Stimulated activated naive CD8-positive, alpha-beta T cell treated with anti-CD3 and anti-CD28 coated beads, Interleukin-15, Interleukin-2, amounts not matched to agents 100 ng/mL and 50 ng/mL, for 24 hours (primary cell): ENCODE data around the gene BEST2.
A peak's percentile ranks its signal among the peaks of the same experiment; 100 is the strongest.
"Not testable (repeated sequence)": the region's sequence is repeated elsewhere in the genome, so short reads cannot be mapped to it uniquely, and the experiment has no call there.

ENCODE experiments used
- H3K27ac Mint-ChIP-seq: one replicate; pipeline ENCODE4 v1.8.0; 2021; ENCODE audit warnings: mild to moderate bottlenecking, mixed read lengths
- H3K27me3 Mint-ChIP-seq: one replicate; pipeline ENCODE4 v1.8.0; 2021; ENCODE audit warnings: mixed read lengths
- H3K36me3 Mint-ChIP-seq: one replicate; pipeline ENCODE4 v1.8.0; 2021; ENCODE audit warnings: low read depth, mixed read lengths
- H3K4me1 Mint-ChIP-seq: one replicate; pipeline ENCODE4 v1.8.0; 2021; ENCODE audit warnings: low read depth, mixed read lengths
- H3K4me3 Mint-ChIP-seq: one replicate; pipeline ENCODE4 v1.8.0; 2021; ENCODE audit warnings: mild to moderate bottlenecking, mixed read lengths
- H3K9me3 Mint-ChIP-seq: one replicate; pipeline ENCODE4 v1.8.0; 2021; ENCODE audit warnings: mixed read lengths

The BEST2 gene

DNA sequence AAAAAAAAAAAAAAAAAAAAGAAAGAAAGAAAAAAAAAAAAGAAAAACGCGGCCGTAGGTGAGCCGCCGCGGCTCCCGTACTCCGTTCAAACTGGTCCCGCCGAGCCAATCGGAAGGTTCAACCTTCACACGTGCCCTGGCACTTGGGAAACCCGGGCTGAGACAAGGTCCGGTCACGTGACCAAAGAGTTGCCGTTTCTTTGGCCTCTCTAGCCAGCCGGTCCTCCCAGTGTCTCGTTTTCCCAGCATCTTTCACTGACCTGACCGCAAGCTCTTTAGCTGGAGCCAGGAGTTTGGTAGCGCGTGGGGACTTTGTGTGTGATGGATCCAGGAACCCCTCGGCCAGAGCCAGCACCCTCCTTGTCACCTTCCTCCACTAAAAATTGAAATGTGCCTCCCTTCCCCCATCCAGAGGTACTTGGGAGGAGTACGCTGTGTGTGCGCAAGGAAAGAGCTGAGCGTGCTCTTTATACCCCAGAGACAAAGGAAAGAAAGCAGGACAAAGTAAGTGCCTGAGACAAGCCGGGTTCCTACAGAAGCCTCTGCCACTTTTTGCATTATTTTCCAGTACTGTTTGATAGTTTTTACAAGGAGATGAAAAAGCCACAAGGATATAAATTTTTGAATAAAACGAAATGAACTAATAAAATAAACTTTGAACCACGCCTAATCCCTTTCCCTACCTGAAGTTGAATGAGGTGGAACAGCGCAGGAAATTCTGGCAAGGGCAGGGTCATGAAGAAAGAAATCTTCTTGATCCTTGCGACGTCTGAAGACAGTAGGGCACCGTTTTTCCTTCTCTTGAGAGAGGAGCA is 28.8 kb upstream of the BEST2 start:
- H3K4me3 Mint-ChIP-seq: peak overlapping the region; percentile 97
- no peaks in the 10 kb centered on the region for H3K27me3 Mint-ChIP-seq
- H3K36me3 Mint-ChIP-seq: peaks cover 55% of the 10 kb centered on the region
- H3K4me1 Mint-ChIP-seq: peaks cover 44% of the 10 kb centered on the region
- peak overlapping the region; percentile 94 for H3K27ac Mint-ChIP-seq
- H3K9me3 Mint-ChIP-seq: no peaks in the 10 kb centered on the region

DNA sequence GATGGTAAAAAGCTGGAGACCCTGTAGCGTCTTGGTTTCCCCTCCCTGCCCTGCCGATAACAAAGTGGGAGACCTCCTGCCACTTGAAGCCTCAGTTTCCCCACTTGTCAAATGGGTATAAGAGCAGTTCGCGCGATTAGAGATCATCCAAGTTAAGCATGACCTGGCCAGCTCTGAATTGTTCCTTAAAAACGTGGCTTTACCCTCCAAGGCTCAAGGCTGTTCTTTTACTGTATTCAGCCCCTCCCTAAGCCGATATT is 28.3 kb upstream of the BEST2 start:
- H3K36me3 Mint-ChIP-seq: peaks cover 57% of the 10 kb centered on the region
- peaks cover 43% of the 10 kb centered on the region for H3K4me1 Mint-ChIP-seq
- peak overlapping the region; percentile 94 for H3K27ac Mint-ChIP-seq
- H3K9me3 Mint-ChIP-seq: no peaks in the 10 kb centered on the region
- H3K27me3 Mint-ChIP-seq: no peaks in the 10 kb centered on the region
- peak overlapping the region; percentile 97 for H3K4me3 Mint-ChIP-seq

DNA sequence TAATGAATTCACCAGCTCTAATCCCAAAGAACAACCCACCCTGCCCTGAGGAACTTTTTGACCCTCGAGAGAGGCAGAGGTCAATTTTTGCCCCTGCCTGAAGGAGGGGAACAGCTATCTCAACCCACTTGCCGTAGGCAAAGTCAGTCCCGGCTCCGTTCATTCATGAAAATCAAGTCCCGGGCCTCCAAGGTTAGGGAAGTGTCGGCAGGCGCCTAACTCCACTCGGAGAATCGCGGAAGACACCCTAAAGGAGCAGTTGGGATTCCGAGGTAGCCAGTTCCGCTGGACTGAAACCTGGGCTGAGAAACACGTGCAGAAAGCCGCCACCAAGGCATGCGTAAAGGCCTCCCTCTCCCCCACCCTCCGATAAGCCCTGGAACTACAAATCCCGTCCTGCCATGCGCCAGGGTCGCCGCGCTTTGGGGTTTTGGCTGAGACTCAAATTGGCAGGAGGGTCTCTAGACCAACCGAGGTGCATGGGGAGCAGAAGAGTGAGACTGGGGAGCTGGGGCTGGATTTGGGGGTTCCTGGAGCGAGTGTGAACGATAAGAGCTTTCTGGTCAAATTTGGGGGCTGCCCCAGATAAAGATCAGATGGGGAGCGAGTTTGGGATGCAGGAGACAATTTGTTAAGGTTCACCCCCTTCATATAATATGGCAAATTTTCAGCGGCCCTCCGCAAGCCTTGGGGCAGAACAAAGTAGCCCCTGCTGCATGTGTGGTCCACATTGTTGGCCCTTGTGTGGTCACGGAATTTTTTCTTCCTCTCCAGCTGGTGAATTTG is 27.8 kb upstream of the BEST2 start, which contains the start of gene TNPO2:
TSS of gene TNPO2 (minus strand) at position 292 of the 786 bp plus-strand sequence. CDS start 2,955 bp downstream, outside the sequence.
- Mint-ChIP-seq H3K27ac (peak within 1 kb of the TSS; percentile 94), H3K9me3 (no peaks in the 10 kb centered on the region), H3K4me3 (peak within 1 kb of the TSS; percentile 97), H3K4me1 (peaks cover 38% of the 10 kb centered on the region), H3K27me3 (no peaks in the 10 kb centered on the region), H3K36me3 (peaks cover 56% of the 10 kb centered on the region)

DNA sequence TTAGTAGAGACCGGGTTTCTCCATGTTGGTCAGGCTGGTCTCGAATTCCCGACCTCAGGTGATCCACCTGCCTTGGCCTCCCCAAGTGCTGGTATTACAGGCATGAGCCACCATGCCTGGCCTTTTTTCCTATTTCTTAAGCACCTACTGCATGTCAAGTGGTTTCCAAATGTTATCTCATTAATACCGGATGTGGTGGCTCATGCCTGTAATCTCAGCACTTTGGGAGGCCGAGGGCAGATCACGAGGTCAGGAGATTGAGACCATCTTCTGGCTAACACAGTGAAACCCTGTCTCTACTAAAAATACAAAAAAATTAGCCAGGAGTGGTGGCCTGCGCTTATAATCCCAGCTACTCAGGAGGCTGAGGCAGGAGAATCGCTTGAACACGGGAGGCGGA is 26.0 kb upstream of the BEST2 start:
- H3K27ac Mint-ChIP-seq, H3K4me3 Mint-ChIP-seq, H3K27me3 Mint-ChIP-seq, H3K9me3 Mint-ChIP-seq: not testable (repeated sequence)
- peaks cover 55% of the 10 kb centered on the region for H3K36me3 Mint-ChIP-seq
- peaks cover 35% of the 10 kb centered on the region for H3K4me1 Mint-ChIP-seq

DNA sequence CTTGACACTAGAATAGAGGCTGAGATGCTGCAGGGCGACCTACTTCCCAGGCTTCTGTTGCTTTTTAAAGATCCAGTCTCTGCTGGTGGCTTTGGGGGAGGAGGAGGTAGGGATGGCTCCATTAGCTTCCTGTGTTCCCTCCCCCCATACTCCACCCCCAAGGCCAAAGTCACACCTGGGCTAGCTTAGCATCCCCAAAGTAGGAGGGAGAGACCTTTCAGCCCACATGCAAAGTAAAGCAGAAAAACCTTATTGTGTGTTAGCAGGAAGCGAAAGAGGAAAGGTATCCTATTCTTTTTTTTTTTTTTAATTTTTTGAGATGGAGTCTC is 24.6 kb upstream of the BEST2 start:
- no peak overlapping the region for H3K27ac Mint-ChIP-seq

DNA sequence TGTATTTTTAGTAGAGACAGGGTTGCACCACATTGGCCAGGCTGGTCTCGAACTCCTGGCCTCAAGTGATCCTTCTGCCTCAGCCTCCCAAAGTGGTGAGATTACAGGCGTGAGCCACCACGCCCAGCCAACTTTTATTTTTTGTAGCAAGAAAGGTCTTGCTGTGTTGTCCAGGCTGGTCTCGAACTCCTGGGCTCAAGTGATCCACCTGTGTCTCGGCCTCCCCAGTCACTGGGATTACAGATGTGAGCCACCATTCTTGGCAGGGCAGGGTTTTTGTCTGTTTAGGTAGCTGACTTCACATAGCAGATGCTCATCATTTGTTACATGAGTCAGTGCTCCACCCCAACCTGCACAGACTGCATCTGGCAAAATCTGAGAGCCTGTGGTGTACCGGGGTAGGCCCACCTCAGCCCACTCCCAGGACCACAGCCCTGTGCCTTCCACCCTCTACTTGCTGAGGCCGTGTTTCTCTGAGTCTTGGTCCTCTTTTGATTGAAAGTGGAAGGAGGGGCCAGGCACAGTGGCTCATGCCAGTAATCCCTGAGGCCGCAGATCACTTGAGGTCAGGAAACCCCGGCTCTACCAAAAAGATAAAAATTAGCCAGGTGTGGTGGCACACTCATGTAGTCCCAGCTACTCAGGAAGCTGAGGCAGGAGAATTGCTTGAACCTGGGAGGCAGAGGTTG is 23.7 kb upstream of the BEST2 start:
- Mint-ChIP-seq H3K9me3 (no peaks in the 10 kb centered on the region), H3K4me1 (peaks cover 33% of the 10 kb centered on the region), H3K27me3 (no peaks in the 10 kb centered on the region), H3K27ac (no peak overlapping the region), H3K36me3 (peaks cover 50% of the 10 kb centered on the region), H3K4me3 (no peak overlapping the region)

More for the DNA sequence above, 24.6 kb upstream of the BEST2 start:
- Mint-ChIP-seq H3K4me3 (no peak overlapping the region), H3K9me3 (no peaks in the 10 kb centered on the region), H3K36me3 (peaks cover 49% of the 10 kb centered on the region), H3K4me1 (peaks cover 30% of the 10 kb centered on the region), H3K27me3 (no peaks in the 10 kb centered on the region)

DNA sequence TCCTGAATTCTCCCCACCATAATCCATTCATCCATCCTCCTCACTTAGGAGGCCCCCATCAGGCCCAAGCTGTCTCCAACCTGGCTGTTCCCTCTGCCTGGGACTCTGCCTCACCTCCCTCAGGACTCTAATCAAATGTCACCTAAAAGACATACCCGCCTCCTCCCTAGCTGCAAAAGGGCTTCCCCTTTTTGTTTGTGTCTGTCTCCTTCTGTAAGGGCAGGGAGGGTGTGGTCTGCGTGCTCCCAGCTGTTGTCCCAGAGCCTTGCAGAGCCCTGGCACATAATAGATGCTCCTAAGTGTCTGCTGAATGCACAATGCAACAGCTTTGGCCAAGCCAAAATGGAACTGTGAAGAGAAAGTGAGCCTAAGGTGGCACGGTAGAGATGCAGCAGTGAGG is 21.5 kb upstream of the BEST2 start:
- Mint-ChIP-seq H3K36me3 (peaks cover 47% of the 10 kb centered on the region), H3K27me3 (no peaks in the 10 kb centered on the region), H3K4me1 (peaks cover 35% of the 10 kb centered on the region), H3K27ac (peak overlapping the region; percentile 69), H3K4me3 (no peak overlapping the region), H3K9me3 (no peaks in the 10 kb centered on the region)

DNA sequence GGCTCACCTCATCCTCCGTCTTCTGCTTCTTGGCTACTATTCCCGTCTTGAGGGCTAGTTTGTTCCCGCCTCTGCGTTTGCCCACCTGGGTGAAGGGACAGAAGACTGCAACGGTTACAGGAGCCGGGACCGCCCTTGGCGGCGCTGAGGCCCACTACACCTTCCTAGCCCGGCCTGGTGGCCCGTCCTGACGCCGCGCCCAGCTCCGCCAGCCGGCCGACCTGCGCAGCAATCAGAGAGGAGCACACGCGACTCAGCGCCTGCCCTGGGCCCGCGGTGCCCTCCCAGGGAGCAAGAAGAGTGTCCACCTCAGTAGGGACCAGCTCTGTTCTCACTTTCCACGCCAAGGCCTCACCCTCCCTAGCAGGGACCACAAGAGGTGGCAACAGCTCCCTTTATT is 20.3 kb upstream of the BEST2 start:
- peaks cover 46% of the 10 kb centered on the region for H3K36me3 Mint-ChIP-seq
- H3K4me3 Mint-ChIP-seq: no peak overlapping the region
- H3K27me3 Mint-ChIP-seq: no peaks in the 10 kb centered on the region
- peaks cover 37% of the 10 kb centered on the region for H3K4me1 Mint-ChIP-seq
- no peak overlapping the region for H3K27ac Mint-ChIP-seq
- H3K9me3 Mint-ChIP-seq: no peaks in the 10 kb centered on the region

DNA sequence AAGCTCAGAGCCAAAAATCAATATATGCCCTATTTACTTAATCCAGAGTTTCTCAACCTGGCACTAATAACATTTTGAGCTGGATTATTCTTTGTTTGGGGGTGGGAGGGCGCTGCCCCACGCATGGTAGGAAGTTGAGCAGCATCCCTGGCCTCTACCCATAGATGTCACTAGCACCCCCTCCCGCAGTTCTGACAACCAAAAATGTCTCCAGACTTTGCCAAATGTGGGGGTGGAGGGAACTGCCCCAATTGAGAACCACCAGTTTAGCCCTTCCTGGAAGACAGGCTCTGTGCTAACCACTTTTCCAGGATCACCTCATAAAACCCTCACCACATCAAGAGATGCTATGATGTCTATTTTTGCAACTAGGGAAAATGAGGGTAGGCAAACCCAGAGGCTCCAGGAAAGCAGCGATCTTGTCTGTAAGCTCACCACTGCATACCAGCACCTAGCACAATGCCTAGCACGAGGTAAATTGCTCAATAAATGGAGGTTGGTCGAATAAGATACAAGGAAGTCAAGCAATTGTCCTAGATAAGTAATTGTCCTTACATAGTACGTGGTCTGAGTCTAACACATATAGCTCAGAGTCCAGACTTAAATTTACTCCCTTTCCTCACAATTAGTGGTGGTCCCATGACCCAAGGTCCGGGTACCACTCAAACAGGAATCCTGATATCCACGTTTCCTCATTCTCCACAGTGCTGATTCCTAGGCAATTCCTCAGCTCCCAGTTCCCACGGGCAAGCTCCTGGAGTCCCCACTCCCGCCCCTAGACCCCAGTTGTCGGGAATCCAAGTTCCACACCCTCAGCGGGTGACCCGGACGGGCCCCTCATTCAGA is 18.0 kb upstream of the BEST2 start:
- Mint-ChIP-seq H3K4me1 (peaks cover 53% of the 10 kb centered on the region), H3K27ac (peak overlapping the region; percentile 91), H3K4me3 (peak overlapping the region; percentile 88), H3K36me3 (peaks cover 32% of the 10 kb centered on the region), H3K27me3 (no peaks in the 10 kb centered on the region), H3K9me3 (no peaks in the 10 kb centered on the region)

DNA sequence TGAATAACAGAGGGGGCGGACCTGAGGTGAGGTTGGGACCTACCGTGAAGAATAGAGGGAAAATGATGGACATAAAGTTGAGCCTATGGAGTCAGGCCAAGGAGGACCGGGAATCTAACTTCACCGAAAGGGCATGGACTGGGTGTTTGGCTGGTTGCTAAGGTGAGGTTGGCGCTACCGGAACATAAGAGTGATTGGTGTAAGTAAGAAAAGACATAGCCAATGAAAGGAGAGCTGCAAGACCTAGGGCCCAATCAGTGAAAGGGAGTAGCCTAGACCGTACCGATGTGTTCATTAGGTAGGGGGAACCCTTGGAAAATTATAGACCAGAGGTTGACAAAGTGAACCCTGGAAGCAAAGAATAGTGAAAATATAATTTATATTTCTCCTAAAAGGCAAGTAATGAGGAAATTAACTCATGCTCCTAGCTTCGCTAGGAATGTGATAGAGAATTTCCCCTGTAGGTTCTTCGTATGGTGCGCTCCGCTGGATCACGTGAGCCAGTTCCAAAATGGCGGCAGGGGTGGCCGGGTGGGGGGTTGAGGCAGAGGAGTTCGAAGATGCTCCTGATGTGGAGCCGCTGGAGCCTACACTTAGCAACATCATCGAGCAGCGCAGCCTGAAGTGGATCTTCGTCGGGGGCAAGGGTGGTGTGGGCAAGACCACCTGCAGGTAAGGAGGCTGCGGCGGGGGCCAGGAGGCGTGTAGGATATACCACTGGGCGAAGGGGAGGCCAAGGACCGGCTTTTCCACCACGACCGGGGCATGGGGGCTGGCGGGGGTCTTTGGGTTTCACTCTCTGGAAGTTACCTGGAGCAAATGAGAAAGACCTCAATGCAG is 14.4 kb upstream of the BEST2 start, which contains the start of gene GET3:
TSS of gene GET3 (plus strand) at position 503 of the 840 bp plus-strand sequence. CDS start at position 512, 9 bp downstream.
- Mint-ChIP-seq H3K27ac (peak within 1 kb of the TSS; percentile 100), H3K4me3 (peak within 1 kb of the TSS; percentile 100), H3K9me3 (no peaks in the 10 kb centered on the region), H3K4me1 (peaks cover 44% of the 10 kb centered on the region), H3K27me3 (no peaks in the 10 kb centered on the region), H3K36me3 (peaks cover 32% of the 10 kb centered on the region)

DNA sequence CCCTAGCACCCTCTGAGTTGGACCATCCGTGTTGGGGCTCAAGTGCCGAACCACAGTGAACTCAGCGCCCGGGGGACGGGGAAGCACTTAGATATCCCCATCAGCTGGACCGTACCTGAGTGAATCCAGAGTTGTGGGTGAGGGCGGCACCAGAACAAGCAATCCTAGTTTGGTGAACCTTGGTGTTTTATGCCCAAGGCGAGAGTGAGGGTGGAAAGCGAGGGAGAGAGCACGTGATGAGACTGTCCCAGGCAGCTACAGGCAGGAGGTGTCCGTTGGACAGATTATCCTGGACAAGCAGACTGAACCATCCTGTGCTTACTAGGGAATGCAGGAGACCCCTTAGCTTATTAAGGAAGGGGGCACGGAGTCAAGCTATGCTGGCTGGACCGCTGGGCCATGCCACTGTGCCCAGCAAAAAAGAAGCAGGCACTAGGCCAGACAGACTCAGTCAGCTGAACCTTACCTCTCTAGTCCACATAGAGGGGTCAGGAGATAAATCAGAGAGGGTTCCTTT is 13.7 kb upstream of the BEST2 start:
- Mint-ChIP-seq H3K36me3 (peaks cover 30% of the 10 kb centered on the region), H3K4me3 (peak overlapping the region; percentile 100), H3K27me3 (no peaks in the 10 kb centered on the region), H3K4me1 (peaks cover 39% of the 10 kb centered on the region), H3K27ac (no peak overlapping the region), H3K9me3 (no peaks in the 10 kb centered on the region)

DNA sequence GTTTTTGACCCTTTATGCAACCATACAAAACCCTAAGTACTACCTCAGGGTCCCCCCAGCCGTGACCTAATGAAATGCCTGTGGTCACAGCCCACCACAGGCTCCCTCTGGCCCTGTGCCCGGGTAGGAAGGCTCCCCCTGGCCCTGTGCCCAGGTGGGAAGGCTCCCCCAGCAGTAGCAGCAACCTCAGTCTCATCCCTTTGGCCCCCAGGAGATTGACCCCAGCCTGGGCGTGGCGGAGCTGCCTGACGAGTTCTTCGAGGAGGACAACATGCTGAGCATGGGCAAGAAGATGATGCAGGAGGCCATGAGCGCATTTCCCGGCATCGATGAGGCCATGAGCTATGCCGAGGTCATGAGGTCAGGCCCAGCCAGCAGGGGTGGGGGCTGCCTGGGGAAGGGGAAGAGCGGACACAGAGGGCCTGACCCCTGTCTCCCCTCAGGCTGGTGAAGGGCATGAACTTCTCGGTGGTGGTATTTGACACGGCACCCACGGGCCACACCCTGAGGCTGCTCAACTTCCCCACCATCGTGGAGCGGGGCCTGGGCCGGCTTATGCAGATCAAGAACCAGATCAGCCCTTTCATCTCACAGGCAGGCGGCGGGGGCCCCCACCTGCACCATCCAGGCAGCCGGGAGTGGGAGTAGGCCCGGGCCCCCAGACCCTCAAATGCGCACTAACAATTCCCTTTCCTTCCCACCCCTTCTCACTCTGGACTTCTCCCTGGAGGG is 6.3 kb upstream of the BEST2 start:
- Mint-ChIP-seq H3K9me3 (no peaks in the 10 kb centered on the region), H3K4me1 (no peaks in the 10 kb centered on the region), H3K27me3 (peaks cover 5% of the 10 kb centered on the region), H3K4me3 (no peak overlapping the region), H3K27ac (no peak overlapping the region), H3K36me3 (peaks cover 54% of the 10 kb centered on the region)

DNA sequence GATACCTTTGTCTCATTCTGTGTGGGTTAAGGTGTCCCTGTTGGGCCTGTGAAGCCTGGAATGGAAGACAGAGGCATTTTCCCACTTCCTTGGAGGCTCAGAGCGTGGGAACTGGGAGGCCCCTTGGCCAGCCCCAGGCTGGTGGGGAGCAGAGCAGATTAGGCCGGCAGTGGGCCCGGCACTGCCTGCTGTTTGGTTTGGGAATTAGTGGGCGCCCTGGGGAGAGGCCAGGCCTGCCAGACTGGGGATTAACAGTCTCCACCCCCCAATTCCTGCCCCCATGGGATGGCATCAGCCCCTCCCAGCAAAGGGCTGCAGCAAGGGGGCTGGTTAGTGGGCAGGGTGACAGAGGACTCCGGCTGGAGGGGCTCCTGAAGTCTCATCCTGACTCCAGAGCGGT is 3.1 kb upstream of the BEST2 start:
- Mint-ChIP-seq H3K9me3 (no peaks in the 10 kb centered on the region), H3K27me3 (peaks cover 19% of the 10 kb centered on the region), H3K27ac (no peak overlapping the region)

More for the DNA sequence above, 3.1 kb upstream of the BEST2 start:
- Mint-ChIP-seq H3K4me1 (no peaks in the 10 kb centered on the region), H3K4me3 (no peak overlapping the region), H3K36me3 (peaks cover 41% of the 10 kb centered on the region)
